BE2C (cell line): ENCODE results near the gene TMEM252.

Experiments used
- DNase-seq: peaks from one replicate; pipeline ENCODE4 v3.0.0-alpha.2; 2020
- H3K27me3 ChIP-seq: fragments of 250-450 bp; sonication (Bioruptor Pico); 2 replicates; pipeline ENCODE4 v1.5.1; 2020; ENCODE audit warnings: mild to moderate bottlenecking
- H3K36me3 ChIP-seq: fragments of 250-450 bp; sonication (Bioruptor Pico); 2 replicates; pipeline ENCODE4 v1.5.1; 2020; ENCODE audit warnings: mild to moderate bottlenecking
- H3K4me1 ChIP-seq: fragments of 250-450 bp; sonication (Bioruptor Pico); 2 replicates; pipeline ENCODE4 v1.5.1; 2020
- H3K4me3 ChIP-seq: 2 replicates; pipeline ENCODE4 v1.5.1; 2011; ENCODE audit warnings: low read depth, low read length
- H3K9me3 ChIP-seq: fragments of 250-450 bp; sonication (Bioruptor Pico); 2 replicates; pipeline ENCODE4 v1.5.1; 2020
- TF ChIP-seq, protein P1 (sequence below): IDR thresholded peaks from 2 replicates; pipeline ENCODE4 v1.5.1; 2012; ENCODE audit warnings: mild to moderate bottlenecking, low read depth, low read length

TMEM252 gene

DNA sequence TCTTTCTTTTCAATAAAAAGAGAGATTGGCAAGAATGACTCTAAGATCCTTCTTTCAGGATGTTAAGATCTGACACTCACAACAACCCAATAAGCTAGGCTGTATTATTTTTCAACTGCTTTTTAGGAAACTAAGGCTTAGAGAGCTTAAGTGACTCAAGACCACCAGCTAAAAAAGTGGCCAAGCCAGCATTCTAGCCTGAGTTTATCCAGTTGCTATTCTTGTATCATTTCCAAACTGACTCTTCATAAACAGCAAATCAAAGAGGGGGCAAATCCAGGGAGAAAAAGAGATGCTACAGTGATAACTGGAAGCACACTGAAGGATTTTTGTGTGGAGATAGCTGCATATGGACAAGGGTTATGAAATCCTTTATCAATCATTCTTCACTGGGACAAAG lies 47.1 kb downstream of the TMEM252 start:
- no peak for DNase-seq
- Histone ChIP-seq H3K4me3 (no peak overlapping the region), H3K36me3 (no peaks in the 10 kb centered on the region), H3K9me3 (no peaks in the 10 kb centered on the region), H3K4me1 (no peaks in the 10 kb centered on the region), H3K27me3 (no peaks in the 10 kb centered on the region)
- TF ChIP-seq, protein P1, sequence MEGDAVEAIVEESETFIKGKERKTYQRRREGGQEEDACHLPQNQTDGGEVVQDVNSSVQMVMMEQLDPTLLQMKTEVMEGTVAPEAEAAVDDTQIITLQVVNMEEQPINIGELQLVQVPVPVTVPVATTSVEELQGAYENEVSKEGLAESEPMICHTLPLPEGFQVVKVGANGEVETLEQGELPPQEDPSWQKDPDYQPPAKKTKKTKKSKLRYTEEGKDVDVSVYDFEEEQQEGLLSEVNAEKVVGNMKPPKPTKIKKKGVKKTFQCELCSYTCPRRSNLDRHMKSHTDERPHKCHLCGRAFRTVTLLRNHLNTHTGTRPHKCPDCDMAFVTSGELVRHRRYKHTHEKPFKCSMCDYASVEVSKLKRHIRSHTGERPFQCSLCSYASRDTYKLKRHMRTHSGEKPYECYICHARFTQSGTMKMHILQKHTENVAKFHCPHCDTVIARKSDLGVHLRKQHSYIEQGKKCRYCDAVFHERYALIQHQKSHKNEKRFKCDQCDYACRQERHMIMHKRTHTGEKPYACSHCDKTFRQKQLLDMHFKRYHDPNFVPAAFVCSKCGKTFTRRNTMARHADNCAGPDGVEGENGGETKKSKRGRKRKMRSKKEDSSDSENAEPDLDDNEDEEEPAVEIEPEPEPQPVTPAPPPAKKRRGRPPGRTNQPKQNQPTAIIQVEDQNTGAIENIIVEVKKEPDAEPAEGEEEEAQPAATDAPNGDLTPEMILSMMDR = no peak

DNA sequence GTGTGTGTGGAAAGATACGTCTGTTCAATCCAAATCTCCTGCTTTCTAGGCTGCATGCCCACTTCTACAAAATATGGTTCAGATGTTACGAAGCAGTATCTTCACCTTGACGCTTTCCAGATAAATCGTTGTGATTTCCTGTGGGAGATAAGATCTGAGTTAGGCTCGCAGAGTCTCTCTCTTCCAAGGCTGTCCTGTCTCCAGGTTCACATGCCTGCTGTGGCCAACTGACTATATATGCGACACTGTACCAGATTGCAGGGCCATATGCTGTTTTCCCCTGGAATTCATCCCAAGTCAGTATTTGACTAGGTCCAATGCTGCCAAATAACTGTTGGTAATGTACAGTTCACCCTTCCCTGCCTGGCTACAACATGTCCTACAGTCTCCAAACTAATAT lies 47.9 kb downstream of the TMEM252 start:
- Histone ChIP-seq H3K4me3 (no peak overlapping the region), H3K36me3 (no peaks in the 10 kb centered on the region), H3K9me3 (no peaks in the 10 kb centered on the region), H3K4me1 (no peaks in the 10 kb centered on the region), H3K27me3 (no peaks in the 10 kb centered on the region)
- DNase-seq = no peak
- TF ChIP-seq, protein P1 = no peak

DNA sequence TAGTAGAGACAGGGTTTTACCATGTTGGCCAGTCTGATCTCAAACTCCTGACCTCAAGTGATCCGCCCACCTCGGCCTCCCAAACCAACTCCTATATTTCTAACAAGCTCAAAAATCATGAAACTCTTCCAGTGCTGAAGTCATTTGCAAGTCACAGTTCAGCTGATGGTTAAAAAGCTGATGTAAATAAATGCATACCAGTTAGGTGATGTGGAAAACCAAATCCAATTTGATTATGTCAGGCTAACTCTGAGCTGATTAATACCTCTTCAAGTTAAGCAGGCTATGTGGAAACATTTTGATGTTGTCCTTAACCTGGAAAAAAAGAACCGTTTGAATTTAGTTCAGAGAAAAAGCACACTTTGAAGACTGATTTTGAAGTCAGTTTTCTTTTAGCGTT lies 51.0 kb downstream of the TMEM252 start:
- DNase-seq = no peak
- Histone ChIP-seq H3K4me1 (no peaks in the 10 kb centered on the region), H3K27me3 (no peaks in the 10 kb centered on the region), H3K9me3 (no peaks in the 10 kb centered on the region), H3K36me3 (no peaks in the 10 kb centered on the region), H3K4me3 (no peak overlapping the region)
- TF ChIP-seq, protein P1 = no peak

DNA sequence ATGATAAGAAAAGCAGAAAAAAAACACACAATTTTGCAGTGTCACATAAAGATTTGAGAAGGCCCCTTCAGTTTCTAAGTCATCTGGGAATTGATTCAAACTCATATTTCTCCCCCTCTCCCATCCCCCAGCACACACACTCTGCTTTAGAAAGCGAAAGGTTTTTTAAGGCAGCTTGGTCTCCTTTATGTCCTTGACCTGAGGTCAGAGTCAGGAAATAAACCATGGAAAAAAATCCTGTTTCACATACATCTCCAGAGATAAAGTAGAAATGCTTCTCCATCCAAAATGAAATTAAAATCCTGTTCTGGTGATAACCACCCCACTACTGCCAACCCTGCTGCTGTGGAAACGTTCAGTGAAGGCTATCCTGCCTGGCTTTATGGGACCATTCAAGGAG lies 52.6 kb downstream of the TMEM252 start:
- Histone ChIP-seq H3K27me3 (no peaks in the 10 kb centered on the region), H3K36me3 (no peaks in the 10 kb centered on the region), H3K4me3 (no peak overlapping the region), H3K4me1 (no peaks in the 10 kb centered on the region), H3K9me3 (no peaks in the 10 kb centered on the region)
- TF ChIP-seq, protein P1 = no peak
- DNase-seq = no peak
